ENCODE measurements around the gene USP2.

USP2 gene

GRCh38 chr11:119359365-119360214, 21.9 kb downstream of the USP2 start:
- TF ChIP-seq, protein P1, sequence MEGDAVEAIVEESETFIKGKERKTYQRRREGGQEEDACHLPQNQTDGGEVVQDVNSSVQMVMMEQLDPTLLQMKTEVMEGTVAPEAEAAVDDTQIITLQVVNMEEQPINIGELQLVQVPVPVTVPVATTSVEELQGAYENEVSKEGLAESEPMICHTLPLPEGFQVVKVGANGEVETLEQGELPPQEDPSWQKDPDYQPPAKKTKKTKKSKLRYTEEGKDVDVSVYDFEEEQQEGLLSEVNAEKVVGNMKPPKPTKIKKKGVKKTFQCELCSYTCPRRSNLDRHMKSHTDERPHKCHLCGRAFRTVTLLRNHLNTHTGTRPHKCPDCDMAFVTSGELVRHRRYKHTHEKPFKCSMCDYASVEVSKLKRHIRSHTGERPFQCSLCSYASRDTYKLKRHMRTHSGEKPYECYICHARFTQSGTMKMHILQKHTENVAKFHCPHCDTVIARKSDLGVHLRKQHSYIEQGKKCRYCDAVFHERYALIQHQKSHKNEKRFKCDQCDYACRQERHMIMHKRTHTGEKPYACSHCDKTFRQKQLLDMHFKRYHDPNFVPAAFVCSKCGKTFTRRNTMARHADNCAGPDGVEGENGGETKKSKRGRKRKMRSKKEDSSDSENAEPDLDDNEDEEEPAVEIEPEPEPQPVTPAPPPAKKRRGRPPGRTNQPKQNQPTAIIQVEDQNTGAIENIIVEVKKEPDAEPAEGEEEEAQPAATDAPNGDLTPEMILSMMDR (IDR thresholded peaks at IDR 0.05; ENCODE audit: insufficient read depth, low read length, poor library complexity, severe bottlenecking) = no peak
- no peak for TF ChIP-seq EZH2phosphoT487 (conservative IDR thresholded peaks at IDR 0.05; ENCODE audit: low read length)
- Histone ChIP-seq H3F3A (ENCODE audit: insufficient read depth) (no peaks in the 10 kb centered on the region), H3K9me3 (ENCODE audit: insufficient read depth, low read length) (no peaks in the 10 kb centered on the region), H3K4me3 (ENCODE audit: insufficient read depth, low read length, poor library complexity, severe bottlenecking) (no peak overlapping the region), H4K20me1 (ENCODE audit: low read depth, low read length) (no peaks in the 10 kb centered on the region), H3K27ac (ENCODE audit: low read depth, low read length) (no peak overlapping the region), H3K9me2 (replicated peaks; ENCODE audit: insufficient read depth, low read length) (no peaks in the 10 kb centered on the region), H3K4me2 (ENCODE audit: low read depth, low read length, poor library complexity, severe bottlenecking) (no peak overlapping the region), H3K36me3 (ENCODE audit: low read length) (no peaks in the 10 kb centered on the region), H2AFZ (ENCODE audit: low read depth, low read length, severe bottlenecking) (no peak overlapping the region), H3K9ac (ENCODE audit: low read length) (no peak overlapping the region), H3K79me2 (ENCODE audit: insufficient read depth, low read length) (no peaks in the 10 kb centered on the region), H3K27me3 (ENCODE audit: low read length) (no peaks in the 10 kb centered on the region)

GRCh38 chr11:119357074-119357473, 24.4 kb downstream of the USP2 start:
- Histone ChIP-seq H3K4me3 (ENCODE audit: insufficient read depth, low read length, poor library complexity, severe bottlenecking) (no peak overlapping the region), H3K27me3 (ENCODE audit: low read length) (no peaks in the 10 kb centered on the region), H3K79me2 (ENCODE audit: insufficient read depth, low read length) (no peaks in the 10 kb centered on the region), H3F3A (ENCODE audit: insufficient read depth) (no peaks in the 10 kb centered on the region), H3K9me2 (replicated peaks; ENCODE audit: insufficient read depth, low read length) (no peaks in the 10 kb centered on the region), H3K9ac (ENCODE audit: low read length) (0 out of 2 replicates have a peak overlapping the region, but pooled peaks have one; percentile 62), H2AFZ (ENCODE audit: low read depth, low read length, severe bottlenecking) (no peak overlapping the region), H4K20me1 (ENCODE audit: low read depth, low read length) (no peaks in the 10 kb centered on the region), H3K27ac (ENCODE audit: low read depth, low read length) (no peak overlapping the region), H3K9me3 (ENCODE audit: insufficient read depth, low read length) (no peaks in the 10 kb centered on the region), H3K36me3 (ENCODE audit: low read length) (no peaks in the 10 kb centered on the region), H3K4me2 (ENCODE audit: low read depth, low read length, poor library complexity, severe bottlenecking) (peak overlapping the region; percentile 89)
- TF ChIP-seq EZH2phosphoT487 (conservative IDR thresholded peaks at IDR 0.05; ENCODE audit: low read length) = no peak
- TF ChIP-seq, protein P1 (IDR thresholded peaks at IDR 0.05; ENCODE audit: insufficient read depth, low read length, poor library complexity, severe bottlenecking) = no peak

- TF ChIP-seq, protein P1 (IDR thresholded peaks at IDR 0.05; ENCODE audit: insufficient read depth, low read length, poor library complexity, severe bottlenecking) = peak; percentile 95
- no peak for TF ChIP-seq EZH2phosphoT487 (conservative IDR thresholded peaks at IDR 0.05; ENCODE audit: low read length)
- no peaks in the 10 kb centered on the region for H3K36me3 ChIP-seq (ENCODE audit: low read length)
- H3K79me2 ChIP-seq (ENCODE audit: insufficient read depth, low read length) = no peaks in the 10 kb centered on the region
- peak overlapping the region; percentile 62 for H3K9ac ChIP-seq (ENCODE audit: low read length)
- H2AFZ ChIP-seq (ENCODE audit: low read depth, low read length, severe bottlenecking) = peak overlapping the region; percentile 99
- no peaks in the 10 kb centered on the region for H4K20me1 ChIP-seq (ENCODE audit: low read depth, low read length)
- no peaks in the 10 kb centered on the region for H3K9me2 ChIP-seq (replicated peaks; ENCODE audit: insufficient read depth, low read length)
- no peak overlapping the region for H3K27ac ChIP-seq (ENCODE audit: low read depth, low read length)
- H3K27me3 ChIP-seq (ENCODE audit: low read length) = no peaks in the 10 kb centered on the region
- peak overlapping the region; percentile 58 for H3K4me3 ChIP-seq (ENCODE audit: insufficient read depth, low read length, poor library complexity, severe bottlenecking)
- no peaks in the 10 kb centered on the region for H3F3A ChIP-seq (ENCODE audit: insufficient read depth)
- no peaks in the 10 kb centered on the region for H3K9me3 ChIP-seq (ENCODE audit: insufficient read depth, low read length)
- H3K4me2 ChIP-seq (ENCODE audit: low read depth, low read length, poor library complexity, severe bottlenecking) = peak overlapping the region; percentile 89
Measured at GRCh38 chr11:119356349-119357031, 25.0 kb downstream of the USP2 start.
